HG03342 (cell line): ENCODE data around the gene PGA3.
"Not testable (repeated sequence)": the region's sequence is repeated elsewhere in the genome, so short reads cannot be mapped to it uniquely, and the experiment has no call there.

ENCODE experiments used
- ATAC-seq: cut with Tn5 transposase; IDR thresholded peaks from one replicate; pipeline ENCODE4 v1.9.1; 2021; ENCODE audit warnings: mild to moderate bottlenecking, moderate library complexity; ENCODE audit not compliant: unreplicated experiment

Gene PGA3

GRCh38 chr11:61248071-61248470 is 44.8 kb downstream of the PGA3 start:
- ATAC-seq: not testable (repeated sequence)

GRCh38 chr11:61249201-61249600 is 45.9 kb downstream of the PGA3 start:
- ATAC-seq: not testable (repeated sequence)

GRCh38 chr11:61250796-61251765 is 47.8 kb downstream of the PGA3 start:
- ATAC-seq: not testable (repeated sequence)

GRCh38 chr11:61252332-61252731 is 49.0 kb downstream of the PGA3 start:
- not testable (repeated sequence) for ATAC-seq

- ATAC-seq: no peak
Measured at GRCh38 chr11:61254403-61255025, 51.2 kb downstream of the PGA3 start.

GRCh38 chr11:61256710-61257482 is 53.6 kb downstream of the PGA3 start:
- no peak for ATAC-seq

GRCh38 chr11:61258546-61258945 is 55.2 kb downstream of the PGA3 start:
- ATAC-seq: no peak

- no peak for ATAC-seq
Measured at GRCh38 chr11:61259363-61259762, 56.0 kb downstream of the PGA3 start.
